HAP-1 (cell line): ENCODE results near the gene ZNF414.

Experiments used
- DNase-seq, 2 experiments: peaks; one replicate each; pipeline ENCODE4 v3.0.0-alpha.2; 2016 to 2020; ENCODE audit warnings: low spot score in 2 of 2
- H3K27me3 ChIP-seq: fragments of 250-450 bp; sonication (Bioruptor Pico); 2 replicates; pipeline ENCODE4 v1.5.1; 2020; ENCODE audit warnings: low read depth, mild to moderate bottlenecking, moderate library complexity
- H3K36me3 ChIP-seq: fragments of 250-450 bp; sonication (Bioruptor Pico); replicated peaks from 2 replicates; pipeline ENCODE4 v1.5.1; 2020; ENCODE audit warnings: mild to moderate bottlenecking
- H3K4me1 ChIP-seq: fragments of 250-450 bp; sonication (Bioruptor Pico); 2 replicates; pipeline ENCODE4 v1.5.1; 2020; ENCODE audit warnings: mild to moderate bottlenecking
- H3K4me3 ChIP-seq: fragments of 250-450 bp; sonication (Bioruptor Pico); 2 replicates; pipeline ENCODE4 v1.5.1; 2020; ENCODE audit warnings: mild to moderate bottlenecking, moderate library complexity
- H3K9me3 ChIP-seq: fragments of 250-450 bp; sonication (Bioruptor Pico); 2 replicates; pipeline ENCODE4 v1.5.1; 2020; ENCODE audit warnings: mild to moderate bottlenecking, moderate library complexity
- in situ Hi-C: fragments of 300-500 bp; cut with MboI; formaldehyde crosslinking; loops from 3 replicates; pipeline ENCODE4 v1.14.3; 2020; ENCODE audit warnings: low sequenced_read_pairs, inconsistent platforms, mixed read lengths

Gene ZNF414

DNA sequence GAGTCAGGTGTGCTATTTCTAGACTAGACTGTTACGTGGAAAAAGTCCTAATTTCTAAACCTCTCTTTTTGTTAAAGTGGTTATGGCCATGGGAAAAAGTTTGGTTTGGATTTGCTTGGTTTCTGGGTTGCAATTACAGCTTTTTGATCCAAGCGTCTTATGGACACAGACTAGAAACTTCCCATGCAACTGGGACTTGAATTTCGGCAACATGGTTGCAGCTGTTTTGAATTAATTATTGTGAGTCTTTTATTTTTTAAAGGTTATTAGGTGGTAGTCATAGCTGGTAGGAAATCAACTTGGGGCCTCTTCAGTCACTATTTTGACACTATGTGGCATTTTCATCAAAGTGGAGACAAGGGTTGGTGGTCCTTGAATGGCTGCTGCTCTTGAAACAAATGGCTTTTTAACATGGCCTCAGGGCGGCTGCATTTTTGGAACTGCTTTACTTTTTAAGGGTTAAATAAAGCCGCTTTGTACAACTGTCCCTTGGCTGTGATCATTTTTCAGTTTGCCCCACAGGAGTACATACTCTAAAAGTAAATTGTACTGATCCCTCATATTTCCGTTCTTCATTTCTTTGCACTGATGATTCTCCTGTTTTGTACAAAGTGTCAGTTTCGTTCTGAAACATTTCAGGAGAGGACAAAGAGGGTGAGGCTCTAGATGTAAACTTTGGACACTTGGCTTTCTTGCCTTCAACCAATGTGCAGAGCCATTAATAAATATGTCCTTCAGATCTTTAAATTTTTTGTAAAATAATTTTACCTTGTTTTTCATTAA lies 53.3 kb downstream of the ZNF414 start:
- H3K4me1 ChIP-seq, result peaks cover 26% of the 10 kb centered on the region
- peaks cover 86% of the 10 kb centered on the region for H3K36me3 ChIP-seq
- DNase-seq, result no peak
- no peaks in the 10 kb centered on the region for H3K9me3 ChIP-seq
- in situ Hi-C loops, result no loop called here
- H3K27me3 ChIP-seq, result no peaks in the 10 kb centered on the region
- no peak overlapping the region for H3K4me3 ChIP-seq
